ENCODE results near the gene PIAS1.
"Not testable (repeated sequence)": the region's sequence is repeated elsewhere in the genome, so short reads cannot be mapped to it uniquely, and the experiment has no call there.

GRCh38 chr15:68234520-68234919, 180.4 kb downstream of the PIAS1 start:
- TF ChIP-seq CTCF, POLR2A (IDR thresholded peaks at IDR 0.05): not testable (repeated sequence)
